Vagina (tissue), 2 donors: ENCODE data around the gene OGDHL.
"Not testable (repeated sequence)": the region's sequence is repeated elsewhere in the genome, so short reads cannot be mapped to it uniquely, and the experiment has no call there.

Source experiments
- POLR2A ChIP-seq, 2 donors: fragments of 450-650 bp; IDR thresholded peaks; one replicate each; pipeline ENCODE4 v1.6.1; 2017; ENCODE audit warnings: antibody characterized with exemption in 2 of 2, mild to moderate bottlenecking in 2 of 2, moderate library complexity in 2 of 2
- POLR2AphosphoS5 ChIP-seq, 2 donors: sonication (generic); formaldehyde crosslinking; IDR thresholded peaks; one replicate each; pipeline ENCODE4 v1.9.0; 2017; ENCODE audit warnings: antibody characterized with exemption in 2 of 2, mild to moderate bottlenecking in 2 of 2, low read depth in 1 of 2; ENCODE audit not compliant: insufficient read depth in 1 of 2
- TF ChIP-seq, protein P1 (sequence below), 3 experiments: fragments of 450-650 bp in 2 of 3; fragments of 200-600 bp in 1 of 3; sonication (generic) in 1 of 3; IDR thresholded peaks; one replicate each; pipeline ENCODE4 v1.5.1; 2017 to 2019; ENCODE audit warnings: antibody characterized with exemption in 3 of 3, mild to moderate bottlenecking in 2 of 3, moderate library complexity in 2 of 3

DNA sequence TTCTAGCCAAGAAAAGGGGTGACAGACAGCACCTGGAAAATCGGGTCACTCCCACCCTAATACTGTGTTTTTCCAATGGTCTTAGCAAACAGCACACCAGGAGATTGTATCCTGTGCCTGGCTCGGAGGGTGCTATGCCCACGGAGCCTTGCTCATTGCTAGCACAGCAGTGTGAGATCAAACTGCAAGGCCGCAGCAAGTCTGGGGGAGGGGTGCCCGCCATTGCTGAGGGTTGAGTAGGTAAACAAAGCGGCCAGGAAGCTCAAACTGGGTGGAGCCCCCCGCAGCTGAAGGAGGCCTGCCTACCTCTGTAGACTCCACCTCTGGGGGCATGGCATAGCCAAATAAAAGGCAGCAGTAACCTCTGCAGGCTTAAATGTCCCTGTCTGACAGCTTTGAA is 47.0 kb downstream of the OGDHL start:
- TF ChIP-seq, protein P1, sequence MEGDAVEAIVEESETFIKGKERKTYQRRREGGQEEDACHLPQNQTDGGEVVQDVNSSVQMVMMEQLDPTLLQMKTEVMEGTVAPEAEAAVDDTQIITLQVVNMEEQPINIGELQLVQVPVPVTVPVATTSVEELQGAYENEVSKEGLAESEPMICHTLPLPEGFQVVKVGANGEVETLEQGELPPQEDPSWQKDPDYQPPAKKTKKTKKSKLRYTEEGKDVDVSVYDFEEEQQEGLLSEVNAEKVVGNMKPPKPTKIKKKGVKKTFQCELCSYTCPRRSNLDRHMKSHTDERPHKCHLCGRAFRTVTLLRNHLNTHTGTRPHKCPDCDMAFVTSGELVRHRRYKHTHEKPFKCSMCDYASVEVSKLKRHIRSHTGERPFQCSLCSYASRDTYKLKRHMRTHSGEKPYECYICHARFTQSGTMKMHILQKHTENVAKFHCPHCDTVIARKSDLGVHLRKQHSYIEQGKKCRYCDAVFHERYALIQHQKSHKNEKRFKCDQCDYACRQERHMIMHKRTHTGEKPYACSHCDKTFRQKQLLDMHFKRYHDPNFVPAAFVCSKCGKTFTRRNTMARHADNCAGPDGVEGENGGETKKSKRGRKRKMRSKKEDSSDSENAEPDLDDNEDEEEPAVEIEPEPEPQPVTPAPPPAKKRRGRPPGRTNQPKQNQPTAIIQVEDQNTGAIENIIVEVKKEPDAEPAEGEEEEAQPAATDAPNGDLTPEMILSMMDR (IDR thresholded peaks at IDR 0.05) = not testable (repeated sequence)
- TF ChIP-seq POLR2A (IDR thresholded peaks at IDR 0.05); POLR2AphosphoS5 (IDR thresholded peaks at IDR 0.05; ENCODE audit: insufficient read depth in 1 of 2, low read depth in 1 of 2): not testable (repeated sequence)
